Inflammatory macrophage treated with lipopolysaccharide for 1 hour (primary cell): ENCODE data around the gene CACNA2D2.

Source experiments
- DNase-seq, 2 donors: peaks; one replicate each; pipeline ENCODE4 v3.0.0-alpha.2; 2020 to 2022

The CACNA2D2 gene

GRCh38 chr3:50322386-50323091 lies 180.9 kb downstream of the CACNA2D2 start, which contains the start of gene HYAL2:
TSS of gene HYAL2 (minus strand) at chr3:50322745. CDS start at chr3:50320489, 2,256 bp downstream.
- no peak for DNase-seq

GRCh38 chr3:50322115-50322385 lies 181.4 kb downstream of the CACNA2D2 start:
- DNase-seq = no peak

- DNase-seq = peak; percentile 79 to 84
Measured at GRCh38 chr3:50321336-50322114, 181.9 kb downstream of the CACNA2D2 start.

- peak; percentile 37 to 53 for DNase-seq
Measured at GRCh38 chr3:50320853-50321335, 182.5 kb downstream of the CACNA2D2 start.

GRCh38 chr3:50319894-50320625 lies 183.4 kb downstream of the CACNA2D2 start:
- DNase-seq = no peak

- no peak for DNase-seq
Measured at GRCh38 chr3:50319181-50319893, 184.1 kb downstream of the CACNA2D2 start.

GRCh38 chr3:50318615-50319014 lies 184.8 kb downstream of the CACNA2D2 start:
- DNase-seq = peak in 1 of 2 donors; percentile 41

- DNase-seq = no peak
Measured at GRCh38 chr3:50318163-50318562, 185.3 kb downstream of the CACNA2D2 start.

- DNase-seq = no peak
Measured at GRCh38 chr3:50317300-50317699, 186.1 kb downstream of the CACNA2D2 start.

GRCh38 chr3:50316657-50317242 lies 186.7 kb downstream of the CACNA2D2 start:
- no peak for DNase-seq

GRCh38 chr3:50314816-50315215 lies 188.6 kb downstream of the CACNA2D2 start:
- no peak for DNase-seq

GRCh38 chr3:50314342-50314741 lies 189.1 kb downstream of the CACNA2D2 start:
- no peak for DNase-seq
